ENCODE results near the gene EXOSC10.

EXOSC10 gene
- total RNA-seq = 138 to 139 reads per million in 2 experiments

DNA sequence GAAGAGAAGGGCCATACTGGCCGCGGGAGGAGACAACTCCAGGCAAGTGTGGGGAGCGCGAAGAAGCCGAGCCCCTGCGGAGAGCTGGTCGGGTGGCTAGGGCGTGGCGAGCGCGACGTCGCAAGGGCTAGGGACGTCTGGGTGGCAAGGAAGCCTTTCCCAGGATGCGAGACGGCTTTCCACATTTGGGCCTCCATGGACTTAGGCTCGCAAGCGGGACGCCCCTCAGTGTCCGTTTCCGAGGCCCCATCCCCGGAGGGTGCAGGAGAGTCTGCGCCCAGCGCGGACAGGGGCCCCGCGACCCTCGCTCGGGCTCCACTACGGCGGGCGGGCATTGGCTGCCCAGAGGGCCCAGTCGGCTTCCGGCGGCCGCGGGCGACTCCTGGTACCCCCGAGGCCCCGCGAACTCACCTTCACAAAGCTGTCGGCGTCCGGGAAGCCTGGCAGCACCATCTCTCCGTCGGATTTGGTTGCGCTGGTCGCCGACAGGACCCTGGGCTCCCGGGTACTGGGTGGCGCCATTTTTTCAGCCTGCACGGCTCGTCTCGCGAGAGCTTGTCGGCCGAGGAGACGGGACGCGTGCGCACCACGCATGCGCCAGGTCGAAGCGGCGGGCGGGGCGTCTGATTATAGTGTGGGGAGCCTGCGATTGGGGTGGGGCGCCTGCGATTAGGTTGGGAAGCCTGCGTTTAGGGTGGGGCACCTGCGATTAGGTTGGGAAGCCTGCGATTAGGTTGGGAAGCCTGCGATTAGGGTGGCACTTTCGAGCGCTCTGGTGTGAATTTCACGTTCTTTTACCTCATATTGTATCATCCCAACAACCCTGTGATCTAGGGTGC lies at the start of gene EXOSC10:
Gene EXOSC10, minus strand, starts transcription at position 560 of the 839 bp plus-strand sequence. Its CDS starts 38 bp downstream, at position 522.
- DNase-seq (ENCODE audit: low read depth) = peak; percentile 94

DNA sequence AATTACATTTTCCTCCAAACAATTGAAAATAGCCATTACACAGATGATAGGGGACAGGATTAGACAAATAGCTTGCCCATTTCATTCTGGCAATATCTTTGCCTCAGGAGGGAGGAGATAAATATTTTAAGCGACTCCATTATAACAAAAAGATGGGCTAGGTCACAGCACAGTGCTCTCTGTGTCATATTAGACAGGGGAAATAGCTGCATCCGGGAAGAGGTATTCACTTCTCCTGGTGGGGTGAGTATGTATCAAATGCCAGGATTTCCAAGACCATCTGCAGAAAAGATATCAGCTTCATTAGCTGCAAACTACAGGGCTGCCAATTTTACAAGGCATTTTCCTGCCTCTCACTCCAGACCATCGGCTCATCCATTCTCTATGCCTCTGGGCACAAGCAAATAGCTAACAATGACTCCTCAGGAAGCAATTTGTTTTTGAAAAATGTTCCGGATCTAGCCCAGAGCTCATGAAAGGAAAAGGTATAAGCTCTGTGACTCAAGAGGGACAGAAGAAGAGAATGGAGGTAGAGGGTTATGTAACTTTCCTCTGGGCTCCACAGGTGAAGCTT lies 47.6 kb upstream of the EXOSC10 start:
- no peak for DNase-seq (ENCODE audit: low read depth)

DNA sequence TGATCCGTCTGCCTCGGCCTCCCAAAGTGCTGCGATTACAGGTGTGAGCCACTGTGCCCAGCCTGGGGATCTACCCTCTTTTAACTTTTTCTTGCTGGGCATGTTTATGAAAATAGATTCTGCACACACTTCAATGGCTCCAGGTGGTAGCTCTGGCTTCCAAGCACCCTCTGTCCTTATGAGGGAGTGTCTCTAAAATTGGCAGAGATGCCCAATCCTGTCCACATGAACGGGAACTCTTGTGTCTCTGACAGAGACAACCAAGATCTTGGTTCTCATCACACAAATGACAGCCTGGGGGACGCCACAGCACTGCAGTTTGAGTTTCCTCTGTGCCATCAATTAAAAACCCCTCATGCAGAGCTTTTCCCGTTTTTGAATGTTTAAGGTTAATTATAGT lies 46.1 kb upstream of the EXOSC10 start:
- no peak for DNase-seq (ENCODE audit: low read depth)

DNA sequence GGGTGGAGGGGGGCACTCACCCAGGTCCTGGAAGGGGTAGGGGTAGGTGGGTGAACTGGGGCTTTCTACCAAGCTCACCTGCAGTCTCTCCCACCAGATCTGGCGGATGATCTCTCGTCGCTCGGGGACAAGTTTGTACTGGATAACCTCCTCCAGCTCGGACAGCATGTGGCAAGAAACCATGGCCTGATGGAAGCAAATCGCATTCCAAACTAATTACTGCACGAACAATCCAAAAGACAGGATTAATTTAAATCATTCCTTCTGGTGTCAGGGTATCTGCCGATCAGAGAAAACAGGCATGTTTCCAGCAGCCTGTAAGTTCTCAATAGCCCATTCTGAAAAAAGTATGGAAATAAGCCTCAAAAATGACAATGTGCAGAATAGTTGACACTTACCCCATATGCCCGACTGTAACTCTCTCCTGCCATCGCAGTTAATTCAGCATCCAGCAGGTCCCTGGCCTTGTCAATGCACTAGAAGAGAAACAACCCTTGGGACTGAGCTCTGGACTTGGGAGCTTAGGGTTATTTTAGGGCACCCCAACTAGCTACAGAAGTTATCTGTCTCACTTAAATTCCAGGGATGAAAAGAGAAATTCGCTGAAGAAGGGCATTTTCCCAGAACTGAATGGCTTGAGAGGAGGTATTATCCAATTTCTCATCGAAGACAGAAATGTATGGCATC lies 45.0 kb upstream of the EXOSC10 start:
- no peak for DNase-seq (ENCODE audit: low read depth)

DNA sequence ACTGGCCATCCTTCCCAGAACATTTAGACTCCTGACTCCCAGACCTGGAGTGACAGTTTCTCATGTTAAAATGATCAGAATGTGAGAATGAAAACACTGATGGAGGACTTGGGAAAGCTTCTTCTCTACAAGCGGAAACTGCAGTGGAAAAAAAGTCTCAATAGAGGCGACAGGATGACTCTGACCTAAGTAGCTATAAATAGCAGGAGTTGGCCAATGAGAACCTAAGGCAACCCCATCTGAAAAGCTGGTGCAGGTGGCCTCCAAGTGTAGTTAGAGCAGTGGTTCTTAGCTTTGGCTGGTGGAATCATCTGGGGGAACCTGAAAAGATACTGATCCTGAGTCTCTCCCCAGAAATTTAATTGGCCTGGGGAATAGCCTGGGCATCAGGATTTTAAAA lies 44.2 kb upstream of the EXOSC10 start:
- DNase-seq (ENCODE audit: low read depth) = no peak

DNA sequence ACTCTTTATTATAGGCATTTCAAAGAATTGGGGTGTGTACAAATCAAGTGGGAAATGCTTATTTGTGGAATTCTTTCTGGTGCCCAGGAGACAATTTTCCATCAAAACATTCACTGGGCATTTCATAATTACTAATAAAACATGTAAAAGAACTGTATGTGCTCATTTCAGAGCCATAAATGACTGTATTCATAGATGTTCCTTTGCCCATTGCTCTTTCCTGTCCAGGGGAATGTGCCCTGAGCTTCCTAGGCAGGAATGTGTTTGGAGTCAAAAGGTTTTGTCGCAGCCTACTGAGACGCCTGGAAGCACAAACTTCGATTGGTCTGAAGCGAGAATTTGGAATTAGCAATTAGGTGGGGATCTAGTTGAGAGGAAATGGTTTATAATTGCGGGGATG lies 43.7 kb upstream of the EXOSC10 start:
- no peak for DNase-seq (ENCODE audit: low read depth)

DNA sequence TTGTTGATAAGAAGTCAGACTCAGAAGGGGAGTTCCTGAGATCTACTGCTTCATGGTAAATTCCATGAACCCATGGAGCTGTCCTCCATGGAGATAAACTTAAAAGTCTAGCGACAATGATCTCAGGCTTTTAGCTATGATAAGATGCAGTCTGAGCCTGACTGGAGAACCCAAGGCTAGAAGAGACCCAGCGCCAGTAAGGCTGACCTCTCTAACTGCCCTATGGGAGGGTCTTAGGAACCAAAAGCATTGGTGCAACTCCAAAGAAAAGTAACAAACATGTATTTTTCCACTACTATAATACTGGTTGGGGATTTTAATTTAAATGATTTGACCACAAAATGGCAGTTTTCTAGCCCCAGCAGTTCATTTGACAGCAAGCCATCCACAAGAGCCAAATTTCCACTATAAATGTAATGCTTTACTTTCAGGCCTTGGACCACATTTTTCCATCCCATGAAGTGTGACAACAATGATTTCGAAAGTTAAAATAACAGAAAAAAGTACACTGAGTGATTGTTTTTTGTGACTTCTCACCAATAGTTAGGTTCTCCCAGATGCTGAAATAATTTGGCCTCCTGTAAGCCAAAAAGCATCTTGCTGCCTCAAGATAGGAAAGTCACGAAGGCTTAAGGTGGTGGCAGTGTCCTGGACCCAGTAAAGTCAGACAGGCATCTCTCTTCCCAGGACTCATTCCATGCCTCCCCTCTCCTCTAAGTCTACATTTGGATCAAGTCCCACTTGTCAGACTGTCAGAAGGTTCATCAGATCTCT lies 43.1 kb upstream of the EXOSC10 start:
- DNase-seq (ENCODE audit: low read depth) = no peak

DNA sequence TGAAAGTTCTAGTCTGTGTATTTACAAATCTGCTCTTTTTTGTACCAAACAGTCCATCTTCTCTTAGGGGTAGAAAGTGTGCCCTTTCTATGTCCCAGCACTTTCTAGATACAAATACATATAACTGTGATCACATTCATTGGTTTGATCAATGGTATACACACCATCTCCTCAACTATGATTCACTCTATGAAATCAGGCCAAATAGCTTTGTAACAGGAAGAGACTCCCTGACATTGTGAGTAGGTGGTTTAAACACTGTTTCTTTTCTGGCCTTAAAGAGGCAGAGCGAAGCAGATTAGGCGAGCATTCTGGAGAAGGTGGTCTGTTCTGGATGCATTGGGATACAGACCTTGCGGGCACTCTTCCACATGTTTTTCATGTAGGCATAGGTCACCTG lies 39.3 kb upstream of the EXOSC10 start:
- DNase-seq (ENCODE audit: low read depth) = no peak

DNA sequence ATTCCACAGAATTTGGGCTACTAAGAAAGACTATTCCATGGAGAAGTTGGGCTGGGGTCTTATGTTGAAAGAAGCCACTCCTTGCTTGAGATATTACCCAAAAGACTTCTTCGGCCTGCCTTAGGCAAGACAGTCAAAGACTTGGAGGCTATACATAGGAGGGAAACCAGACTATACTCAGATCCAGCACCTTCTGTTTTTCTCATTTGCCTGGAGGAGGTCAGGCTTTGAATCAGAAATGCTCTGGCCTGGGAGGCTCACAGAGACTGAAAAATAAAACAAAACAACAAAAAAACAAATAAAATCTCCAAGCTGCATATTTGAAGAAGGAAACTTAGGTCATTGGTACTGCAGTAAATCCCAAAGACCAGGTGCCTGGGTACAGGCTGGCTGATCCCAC lies 38.4 kb upstream of the EXOSC10 start:
- no peak for DNase-seq (ENCODE audit: low read depth)

DNA sequence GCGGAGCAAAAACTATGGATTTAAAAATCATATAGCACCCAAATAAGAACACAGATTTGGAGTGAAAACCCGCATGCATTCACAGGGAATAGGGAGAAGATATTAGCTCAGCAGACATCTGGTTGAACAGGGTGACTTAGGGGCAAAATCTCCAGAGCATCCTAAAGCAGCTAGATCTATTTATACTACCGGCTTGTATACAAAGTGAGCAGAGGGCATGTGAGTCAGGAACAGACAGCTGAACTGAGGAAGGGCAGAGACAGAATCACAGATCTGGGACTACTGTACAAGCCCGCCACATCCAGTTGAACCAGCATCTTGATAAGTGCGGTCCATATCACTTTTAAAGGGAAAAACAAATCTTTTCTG lies 35.2 kb upstream of the EXOSC10 start:
- DNase-seq (ENCODE audit: low read depth) = no peak

DNA sequence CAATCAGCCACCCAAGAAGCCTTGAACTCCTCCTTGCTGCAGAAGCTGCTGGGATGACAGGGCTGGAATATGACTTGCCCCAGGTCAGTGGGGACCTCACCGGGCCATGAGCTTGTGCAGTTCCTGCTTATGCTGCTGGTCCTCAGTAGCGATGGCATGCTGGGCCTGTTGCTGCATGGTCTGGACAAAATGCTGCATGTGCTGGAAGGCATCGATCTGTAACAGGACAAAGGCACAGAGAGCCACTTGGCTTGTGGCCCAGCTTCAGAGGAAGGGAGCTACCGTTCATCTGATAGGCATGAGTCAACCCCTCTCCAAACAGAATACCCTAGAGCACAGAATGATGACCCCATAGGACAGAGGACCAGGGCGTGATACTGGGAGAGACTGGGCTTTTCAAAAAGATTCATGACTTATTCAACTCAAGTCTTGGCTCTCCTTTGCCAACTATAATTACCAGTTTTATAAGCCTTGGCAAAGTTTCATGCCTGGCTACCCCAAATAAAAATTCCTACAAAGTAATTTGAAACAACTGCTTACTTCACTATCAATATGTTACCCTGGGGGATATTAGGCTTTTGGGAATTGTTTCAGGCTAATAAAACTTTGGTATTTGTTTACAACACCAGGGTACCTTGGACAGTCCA lies 34.7 kb upstream of the EXOSC10 start:
- no peak for DNase-seq (ENCODE audit: low read depth)

DNA sequence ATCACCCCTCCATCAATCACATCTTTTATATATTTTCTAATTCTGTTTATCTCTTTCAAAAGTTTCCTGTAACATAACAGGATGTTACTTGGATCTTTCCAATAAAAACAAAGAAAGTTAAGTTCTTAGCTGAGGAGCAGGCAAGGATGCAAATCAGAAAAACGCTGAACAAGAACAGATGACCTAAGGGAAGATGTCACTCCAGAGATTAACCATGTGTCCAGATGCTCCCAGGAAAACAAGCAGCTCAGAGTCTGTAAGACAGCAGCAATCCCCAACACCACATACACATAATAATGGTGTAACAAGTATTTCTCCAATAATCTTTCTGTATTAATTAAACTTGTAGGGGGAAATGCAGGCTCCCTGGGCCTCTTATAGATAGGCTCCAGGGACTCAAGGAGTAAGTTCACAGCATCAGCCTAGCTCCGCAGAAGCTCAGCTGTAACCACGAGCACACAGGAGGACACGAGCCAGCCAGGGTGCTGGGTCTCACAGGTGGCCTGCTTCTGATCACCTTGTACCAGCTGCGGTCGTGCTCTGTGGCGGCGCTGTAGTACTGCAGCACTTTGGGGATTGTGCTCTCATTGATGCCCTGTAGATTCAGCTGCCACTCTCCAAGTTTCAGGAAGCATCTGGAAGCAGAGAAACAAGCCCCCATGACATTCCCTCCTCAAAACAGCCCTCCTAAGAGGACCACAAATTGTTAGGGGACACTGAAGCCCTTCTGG lies 33.1 kb upstream of the EXOSC10 start:
- DNase-seq (ENCODE audit: low read depth) = no peak

DNA sequence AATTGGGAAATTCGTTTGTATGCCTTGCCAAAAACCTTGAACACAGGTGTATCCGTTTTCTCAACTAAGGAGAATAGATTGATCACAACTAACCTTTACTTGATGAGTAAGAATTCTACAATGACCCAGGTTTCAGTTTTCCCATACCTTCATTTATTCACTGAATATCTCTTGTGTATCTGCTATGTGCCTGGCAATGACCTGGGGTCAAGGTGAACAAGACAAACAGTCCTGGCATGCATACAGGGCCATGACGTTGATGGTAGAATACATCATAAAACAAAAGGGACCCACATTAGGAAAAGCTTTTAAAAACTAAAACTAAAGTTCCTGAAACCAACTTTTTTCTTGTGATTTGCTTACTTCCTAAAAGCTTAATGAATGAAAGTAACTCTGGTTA lies 32.1 kb upstream of the EXOSC10 start:
- no peak for DNase-seq (ENCODE audit: low read depth)

DNA sequence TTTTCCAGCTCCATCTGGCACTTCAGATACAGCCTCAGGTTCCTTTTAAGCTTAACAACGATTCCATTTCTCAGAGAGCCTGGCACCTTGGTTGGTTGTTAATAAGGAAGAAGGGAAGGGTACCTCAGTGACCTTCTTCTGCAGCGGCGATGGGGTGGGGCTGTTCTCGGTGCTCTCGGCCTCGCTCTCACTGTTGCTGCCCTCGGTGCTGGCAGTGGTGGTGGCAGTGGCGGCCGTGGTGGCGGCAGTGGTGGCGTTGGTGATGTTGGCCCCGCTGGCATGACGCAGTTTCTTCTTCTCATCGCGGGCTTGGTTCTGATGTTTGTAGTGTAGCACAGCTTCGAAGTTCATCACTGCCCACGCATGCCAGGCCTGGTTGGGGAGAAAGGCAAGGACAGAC lies 30.7 kb upstream of the EXOSC10 start:
- DNase-seq (ENCODE audit: low read depth) = no peak

DNA sequence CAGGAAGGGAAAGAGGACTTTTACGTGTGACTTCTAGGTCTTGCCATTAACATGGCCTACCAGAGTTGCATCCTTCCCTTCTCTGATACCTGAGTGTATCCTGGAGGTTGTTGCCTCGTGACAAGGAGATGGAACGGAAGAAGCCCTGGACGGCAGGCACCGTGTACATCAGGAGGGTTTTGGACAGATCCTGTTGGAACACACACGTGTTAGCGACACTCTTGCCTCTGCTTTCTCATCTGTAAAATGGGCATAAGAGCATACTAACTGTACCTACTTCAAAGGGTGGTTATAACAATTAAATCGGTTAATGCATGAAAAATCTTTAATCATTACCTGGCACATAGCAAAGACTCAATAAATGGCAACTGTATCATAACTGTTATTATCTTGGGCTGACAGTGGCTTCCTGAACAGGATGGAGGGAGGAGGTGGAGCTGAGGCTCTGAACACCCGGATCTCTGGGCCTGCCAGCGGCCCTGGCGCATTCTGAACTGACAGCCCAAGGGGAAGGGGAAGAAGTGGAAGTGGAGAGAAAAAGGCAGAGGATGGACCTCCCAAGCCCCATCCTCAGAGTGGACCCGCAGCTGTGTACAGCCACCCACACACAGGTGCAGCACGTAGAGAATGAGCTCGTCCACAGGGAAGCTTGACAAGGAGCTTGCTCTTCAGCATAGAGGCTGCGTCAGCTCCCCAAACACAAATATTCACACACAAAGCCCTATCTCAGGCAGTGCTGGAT lies 30.2 kb upstream of the EXOSC10 start:
- no peak for DNase-seq (ENCODE audit: low read depth)

DNA sequence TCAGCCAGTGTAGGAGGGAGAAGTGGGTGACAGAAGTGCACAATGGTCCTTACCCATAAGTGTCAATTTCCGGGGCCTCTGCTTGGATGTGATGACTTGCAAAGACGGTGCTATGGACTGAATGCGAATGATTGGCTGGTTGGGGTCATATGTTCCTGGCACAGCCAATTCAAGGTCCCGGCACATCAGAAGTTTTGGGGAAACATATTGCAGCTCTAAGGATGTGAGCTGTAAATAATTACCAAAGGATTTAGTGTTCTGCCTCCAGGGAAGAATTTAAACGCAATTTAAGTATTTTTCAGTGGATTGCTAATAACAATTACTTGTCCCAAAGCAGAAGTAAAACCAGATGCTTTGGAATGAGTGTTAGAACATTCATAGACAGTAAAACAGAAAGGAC lies 26.9 kb upstream of the EXOSC10 start:
- DNase-seq (ENCODE audit: low read depth) = no peak

DNA sequence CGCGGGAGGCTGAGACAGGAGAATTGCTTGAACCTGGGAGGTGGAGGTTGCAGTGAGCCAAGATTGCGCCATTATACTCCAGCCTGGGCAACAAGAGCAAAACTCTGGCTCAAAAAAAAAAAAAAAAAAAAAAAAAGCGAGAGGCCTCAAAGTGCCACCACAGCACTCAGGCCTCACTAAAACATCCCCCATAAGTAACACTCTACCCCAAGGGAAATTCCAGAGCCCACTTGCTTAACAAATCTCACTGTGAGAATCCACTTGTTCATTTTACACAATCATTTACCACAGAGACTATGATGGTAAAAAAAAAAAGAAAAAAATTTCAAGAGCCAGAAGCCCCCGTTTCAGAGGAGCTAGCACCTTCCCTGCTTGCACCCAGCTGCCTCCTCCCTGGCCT lies 26.3 kb upstream of the EXOSC10 start:
- no peak for DNase-seq (ENCODE audit: low read depth)

DNA sequence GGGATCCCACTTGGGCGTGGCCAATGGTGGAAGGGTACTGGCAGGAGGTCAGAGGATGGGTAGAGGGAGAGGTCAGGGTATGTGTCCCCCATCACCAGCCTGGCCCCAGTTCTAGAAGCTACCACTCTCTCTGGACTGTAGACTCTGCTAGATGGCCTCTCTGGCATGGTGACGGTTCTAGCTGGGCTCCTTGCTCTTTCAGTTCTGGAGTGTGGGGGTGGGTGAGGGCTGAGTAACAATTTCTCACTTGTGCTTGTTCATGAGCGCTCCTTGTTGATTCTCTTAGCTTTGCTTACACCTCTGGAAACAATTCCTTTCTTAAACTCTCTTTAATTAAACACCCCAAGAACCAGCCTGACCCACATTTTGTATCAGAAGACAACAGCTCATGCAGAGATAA lies 25.3 kb upstream of the EXOSC10 start:
- no peak for DNase-seq (ENCODE audit: low read depth)

DNA sequence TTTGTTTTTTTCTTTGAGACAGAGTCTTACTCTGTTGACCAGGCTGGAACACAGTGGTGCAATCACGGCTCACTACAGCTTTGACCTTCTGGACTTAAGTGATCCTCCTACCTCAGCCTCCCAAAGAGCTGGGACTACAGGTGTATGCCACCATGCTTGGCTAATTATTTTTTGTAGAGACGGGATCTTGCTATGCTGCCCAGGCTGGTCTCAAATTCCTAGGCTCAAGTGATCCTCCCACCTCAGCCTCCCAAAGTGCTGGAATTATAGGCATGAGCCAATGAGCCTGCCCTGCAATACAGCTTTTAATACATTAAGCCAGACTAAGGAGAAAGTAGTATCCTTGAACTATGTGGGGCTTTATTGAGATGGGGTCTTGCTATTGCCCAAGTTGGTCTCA lies 16.6 kb upstream of the EXOSC10 start:
- DNase-seq (ENCODE audit: low read depth) = no peak

DNA sequence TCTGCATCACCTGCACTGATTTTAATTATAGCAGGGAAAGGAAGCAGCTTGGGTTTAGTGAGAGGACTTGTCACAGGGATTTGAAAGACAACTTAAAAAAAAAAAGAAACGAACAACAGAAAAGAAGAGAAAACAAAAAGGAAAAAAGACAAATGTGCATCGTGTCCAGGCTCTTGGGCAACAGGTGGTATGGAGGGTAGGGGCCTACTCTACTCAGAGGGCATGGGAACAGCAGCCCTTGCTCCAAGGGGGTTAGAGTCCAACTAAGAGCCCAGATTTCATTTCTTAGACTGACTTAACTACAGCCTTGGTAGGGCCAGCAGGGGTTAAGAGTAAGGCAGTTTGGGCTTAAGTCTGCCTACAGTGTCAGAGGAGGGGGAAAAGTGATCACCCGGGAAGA lies 15.3 kb upstream of the EXOSC10 start:
- DNase-seq (ENCODE audit: low read depth) = no peak
